GM12865 (cell line): ENCODE data around the gene ABR.
"Not testable (repeated sequence)": the region's sequence is repeated elsewhere in the genome, so short reads cannot be mapped to it uniquely, and the experiment has no call there.

Experiments
- DNase-seq: peaks from one replicate; pipeline ENCODE4 v3.0.0; 2010; ENCODE audit warnings: low read depth
- H3K4me3 ChIP-seq: 2 replicates; pipeline ENCODE4 v1.5.1; 2011; ENCODE audit warnings: mild to moderate bottlenecking, low read depth, low read length, control low read depth
- CTCF ChIP-seq: IDR thresholded peaks from 2 replicates; pipeline ENCODE4 v1.5.1; 2011; ENCODE audit warnings: low read length, control low read depth, low read depth, inconsistent platforms; ENCODE audit not compliant: insufficient read depth; ENCODE audit errors: missing control alignments

The ABR gene

GRCh38 chr17:979539-980405, 200.0 kb downstream of the ABR start, which contains the start of gene NXN:
Gene NXN (minus strand): TSS chr17:979776.
- peak; percentile 22 for TF ChIP-seq CTCF
- peak within 1 kb of the TSS; percentile 51 for H3K4me3 ChIP-seq
- peak; percentile 84 for DNase-seq

- peak overlapping the region; percentile 51 for H3K4me3 ChIP-seq
- TF ChIP-seq CTCF = no peak
- no peak for DNase-seq
Observed at GRCh38 chr17:979212-979538, 200.6 kb downstream of the ABR start.

GRCh38 chr17:978103-979093, 201.4 kb downstream of the ABR start:
- DNase-seq = no peak
- H3K4me3 ChIP-seq = no peak overlapping the region
- TF ChIP-seq CTCF = no peak

GRCh38 chr17:977166-977565, 202.6 kb downstream of the ABR start:
- no peak overlapping the region for H3K4me3 ChIP-seq
- DNase-seq = no peak
- TF ChIP-seq CTCF = no peak

GRCh38 chr17:976312-976711, 203.5 kb downstream of the ABR start:
- no peak overlapping the region for H3K4me3 ChIP-seq
- DNase-seq = no peak
- TF ChIP-seq CTCF = no peak

- no peak overlapping the region for H3K4me3 ChIP-seq
- no peak for TF ChIP-seq CTCF
- no peak for DNase-seq
Observed at GRCh38 chr17:975371-975915, 204.3 kb downstream of the ABR start.

- DNase-seq, H3K4me3 ChIP-seq: not testable (repeated sequence)
Observed at GRCh38 chr17:974778-975177, 205.0 kb downstream of the ABR start.
